Ishikawa (cell line): ENCODE measurements around the gene CADM2.

Experiments used
- CEBPB ChIP-seq: IDR thresholded peaks from 2 replicates; pipeline ENCODE4 v1.6.1; 2012
- CREB1 ChIP-seq: IDR thresholded peaks from 2 replicates; pipeline ENCODE4 v1.6.1; 2012; ENCODE audit warnings: low read depth
- EGR1 ChIP-seq: IDR thresholded peaks from 2 replicates; pipeline ENCODE4 v1.6.1; 2012
- EP300 ChIP-seq: IDR thresholded peaks from 2 replicates; pipeline ENCODE4 v1.6.1; 2012; ENCODE audit warnings: borderline replicate concordance
- FOXM1 ChIP-seq: IDR thresholded peaks from 2 replicates; pipeline ENCODE4 v1.6.1; 2012; ENCODE audit warnings: low read depth, borderline replicate concordance
- MAX ChIP-seq: IDR thresholded peaks from 2 replicates; pipeline ENCODE4 v1.6.1; 2012
- NFIC ChIP-seq: IDR thresholded peaks from 2 replicates; pipeline ENCODE4 v1.6.1; 2012
- RAD21 ChIP-seq: IDR thresholded peaks from 2 replicates; pipeline ENCODE4 v1.6.1; 2012; ENCODE audit warnings: low read depth
- REST ChIP-seq: IDR thresholded peaks from 2 replicates; pipeline ENCODE4 v1.6.1; 2012; ENCODE audit warnings: low read depth, mild to moderate bottlenecking
- TAF1 ChIP-seq: IDR thresholded peaks from 2 replicates; pipeline ENCODE4 v1.6.1; 2012; ENCODE audit warnings: low read depth, mild to moderate bottlenecking
- TCF12 ChIP-seq: IDR thresholded peaks from 2 replicates; pipeline ENCODE4 v1.6.1; 2012; ENCODE audit warnings: low read depth
- TEAD4 ChIP-seq: IDR thresholded peaks from 2 replicates; pipeline ENCODE4 v1.6.1; 2012
- USF1 ChIP-seq: IDR thresholded peaks from 2 replicates; pipeline ENCODE4 v1.6.1; 2012
- YY1 ChIP-seq: IDR thresholded peaks from 2 replicates; pipeline ENCODE4 v1.6.1; 2012; ENCODE audit warnings: low read depth
- ZBTB7A ChIP-seq: IDR thresholded peaks from 2 replicates; pipeline ENCODE4 v1.6.1; 2012; ENCODE audit warnings: low read depth

CADM2 gene

GRCh38 chr3:85652360-85652759, 693.6 kb downstream of the CADM2 start:
- TF ChIP-seq FOXM1 (no peak), REST (no peak), RAD21 (no peak), NFIC (no peak), TAF1 (no peak), EP300 (no peak), YY1 (no peak), CREB1 (no peak), EGR1 (no peak), TEAD4 (no peak), TCF12 (no peak), CEBPB (no peak), ZBTB7A (no peak), USF1 (no peak)

- TF ChIP-seq TAF1, result no peak
- TF ChIP-seq RAD21, result no peak
- TF ChIP-seq TCF12, result no peak
- TF ChIP-seq MAX, result no peak
- TF ChIP-seq FOXM1, result no peak
- no peak for TF ChIP-seq REST
- no peak for TF ChIP-seq USF1
- TF ChIP-seq EP300, result no peak
- no peak for TF ChIP-seq EGR1
- TF ChIP-seq CEBPB, result no peak
- no peak for TF ChIP-seq NFIC
- TF ChIP-seq ZBTB7A, result no peak
- TF ChIP-seq CREB1, result no peak
- no peak for TF ChIP-seq YY1
Observed at GRCh38 chr3:85660451-85660850, 701.7 kb downstream of the CADM2 start.

- no peak for TF ChIP-seq RAD21
- no peak for TF ChIP-seq NFIC
- no peak for TF ChIP-seq TEAD4
- no peak for TF ChIP-seq EP300
- no peak for TF ChIP-seq REST
- TF ChIP-seq EGR1, result no peak
- no peak for TF ChIP-seq ZBTB7A
- no peak for TF ChIP-seq MAX
- TF ChIP-seq USF1, result no peak
- TF ChIP-seq YY1, result no peak
- no peak for TF ChIP-seq CREB1
- no peak for TF ChIP-seq TAF1
- TF ChIP-seq TCF12, result no peak
- TF ChIP-seq CEBPB, result no peak
Observed at GRCh38 chr3:85662462-85662861, 703.7 kb downstream of the CADM2 start.

GRCh38 chr3:85667744-85668143, 709.0 kb downstream of the CADM2 start:
- no peak for TF ChIP-seq CEBPB
- TF ChIP-seq YY1, result no peak
- TF ChIP-seq ZBTB7A, result no peak
- TF ChIP-seq RAD21, result no peak
- no peak for TF ChIP-seq CREB1
- no peak for TF ChIP-seq USF1
- TF ChIP-seq TCF12, result no peak
- no peak for TF ChIP-seq FOXM1
- TF ChIP-seq REST, result no peak
- no peak for TF ChIP-seq TAF1
- no peak for TF ChIP-seq TEAD4
- TF ChIP-seq EGR1, result no peak
- TF ChIP-seq EP300, result no peak
- TF ChIP-seq MAX, result no peak
- TF ChIP-seq NFIC, result no peak
